Measurements from ENCODE around the gene TMC1.
"Not testable (repeated sequence)": the region's sequence is repeated elsewhere in the genome, so short reads cannot be mapped to it uniquely, and the experiment has no call there.

TMC1 gene

GRCh38 chr9:72775570-72775969 is 254.2 kb downstream of the TMC1 start:
- FAIRE-seq, result no peak

GRCh38 chr9:72779614-72780013 is 258.2 kb downstream of the TMC1 start:
- FAIRE-seq, result no peak

- no peak for FAIRE-seq
Measured at GRCh38 chr9:72786948-72787347, 265.5 kb downstream of the TMC1 start.

GRCh38 chr9:72788966-72789735 is 267.7 kb downstream of the TMC1 start:
- FAIRE-seq, result no peak

- no peak for FAIRE-seq
Measured at GRCh38 chr9:72789885-72790284, 268.5 kb downstream of the TMC1 start.

- no peak for FAIRE-seq
Measured at GRCh38 chr9:72790989-72791388, 269.6 kb downstream of the TMC1 start.

- FAIRE-seq, result no peak
Measured at GRCh38 chr9:72791436-72791835, 270.0 kb downstream of the TMC1 start.

- FAIRE-seq, result no peak
Measured at GRCh38 chr9:72794946-72795345, 273.5 kb downstream of the TMC1 start.

GRCh38 chr9:72800328-72800994 is 279.1 kb downstream of the TMC1 start:
- FAIRE-seq, result no peak

- no peak for FAIRE-seq
Measured at GRCh38 chr9:72805238-72805637, 283.8 kb downstream of the TMC1 start.

GRCh38 chr9:72806313-72806809 is 285.0 kb downstream of the TMC1 start:
- FAIRE-seq, result not testable (repeated sequence)

GRCh38 chr9:72807765-72808445 is 286.5 kb downstream of the TMC1 start:
- FAIRE-seq, result no peak

- FAIRE-seq, result no peak
Measured at GRCh38 chr9:72808446-72808768, 287.0 kb downstream of the TMC1 start.

- FAIRE-seq, result no peak
Measured at GRCh38 chr9:72809586-72809985, 288.2 kb downstream of the TMC1 start.

- no peak for FAIRE-seq
Measured at GRCh38 chr9:72812559-72813111, 291.2 kb downstream of the TMC1 start.

- FAIRE-seq, result no peak
Measured at GRCh38 chr9:72813544-72813943, 292.1 kb downstream of the TMC1 start.

GRCh38 chr9:72814083-72814597 is 292.7 kb downstream of the TMC1 start:
- no peak for FAIRE-seq

GRCh38 chr9:72816666-72817065 is 295.3 kb downstream of the TMC1 start:
- FAIRE-seq, result no peak

GRCh38 chr9:72817413-72817812 is 296.0 kb downstream of the TMC1 start:
- no peak for FAIRE-seq

GRCh38 chr9:72818385-72818784 is 297.0 kb downstream of the TMC1 start:
- FAIRE-seq, result no peak

- no peak for FAIRE-seq
Measured at GRCh38 chr9:72823971-72824370, 302.6 kb downstream of the TMC1 start.

GRCh38 chr9:72826996-72827949 is 305.9 kb downstream of the TMC1 start:
- no peak for FAIRE-seq
